Epidermal melanocyte (primary cell): ENCODE measurements around the gene FUT7.

Experiments
- DNase-seq: peaks from one replicate; pipeline ENCODE4 v3.0.0; 2011; ENCODE audit warnings: low spot score; ENCODE audit not compliant: insufficient read length

FUT7 gene

GRCh38 chr9:137049544-137050449, 17.9 kb upstream of the FUT7 start:
- no peak for DNase-seq

GRCh38 chr9:137048655-137049543, 17.0 kb upstream of the FUT7 start:
- no peak for DNase-seq

GRCh38 chr9:137046088-137046787, 14.3 kb upstream of the FUT7 start, which contains the start of gene NPDC1:
Gene NPDC1 (minus strand): TSS chr9:137046177. CDS start chr9:137045989, 188 bp downstream.
- DNase-seq = peak; percentile 97

- DNase-seq = no peak
Measured at GRCh38 chr9:137045294-137046087, 13.6 kb upstream of the FUT7 start.

- DNase-seq = no peak
Measured at GRCh38 chr9:137044502-137045177, 12.8 kb upstream of the FUT7 start.

- DNase-seq = no peak
Measured at GRCh38 chr9:137044037-137044436, 12.1 kb upstream of the FUT7 start.

GRCh38 chr9:137042751-137043727, 11.2 kb upstream of the FUT7 start:
- DNase-seq = no peak

GRCh38 chr9:137041124-137041523, 9.2 kb upstream of the FUT7 start:
- no peak for DNase-seq

GRCh38 chr9:137040568-137040967, 8.7 kb upstream of the FUT7 start:
- DNase-seq = no peak

GRCh38 chr9:137039611-137040366, 7.9 kb upstream of the FUT7 start:
- no peak for DNase-seq

GRCh38 chr9:137038916-137039315, 7.0 kb upstream of the FUT7 start:
- DNase-seq = no peak

- no peak for DNase-seq
Measured at GRCh38 chr9:137037483-137037882, 5.6 kb upstream of the FUT7 start.

GRCh38 chr9:137037035-137037434, 5.1 kb upstream of the FUT7 start:
- no peak for DNase-seq

GRCh38 chr9:137035937-137036336, 4.0 kb upstream of the FUT7 start:
- no peak for DNase-seq

GRCh38 chr9:137035507-137035834, 3.6 kb upstream of the FUT7 start:
- no peak for DNase-seq

GRCh38 chr9:137034709-137035506, 3.0 kb upstream of the FUT7 start:
- peak; percentile 97 for DNase-seq

GRCh38 chr9:137034039-137034708, 2.3 kb upstream of the FUT7 start:
- no peak for DNase-seq
